T-helper 2 cell (primary cell): Measurements from ENCODE around the gene ARFGAP1.

Source experiments
- DNase-seq, 5 experiments: peaks; one replicate each; pipeline versions ENCODE4 v3.0.0 to v3.0.0-alpha.2; 2012 to 2022
- total RNA-seq, 2 donors: gene quantifications; one replicate each; lab custom pipeline; 2026; lab: John Stamatoyannopoulos, UW

The ARFGAP1 gene
- 100 to 123 reads per million in 2 donors for total RNA-seq

DNA sequence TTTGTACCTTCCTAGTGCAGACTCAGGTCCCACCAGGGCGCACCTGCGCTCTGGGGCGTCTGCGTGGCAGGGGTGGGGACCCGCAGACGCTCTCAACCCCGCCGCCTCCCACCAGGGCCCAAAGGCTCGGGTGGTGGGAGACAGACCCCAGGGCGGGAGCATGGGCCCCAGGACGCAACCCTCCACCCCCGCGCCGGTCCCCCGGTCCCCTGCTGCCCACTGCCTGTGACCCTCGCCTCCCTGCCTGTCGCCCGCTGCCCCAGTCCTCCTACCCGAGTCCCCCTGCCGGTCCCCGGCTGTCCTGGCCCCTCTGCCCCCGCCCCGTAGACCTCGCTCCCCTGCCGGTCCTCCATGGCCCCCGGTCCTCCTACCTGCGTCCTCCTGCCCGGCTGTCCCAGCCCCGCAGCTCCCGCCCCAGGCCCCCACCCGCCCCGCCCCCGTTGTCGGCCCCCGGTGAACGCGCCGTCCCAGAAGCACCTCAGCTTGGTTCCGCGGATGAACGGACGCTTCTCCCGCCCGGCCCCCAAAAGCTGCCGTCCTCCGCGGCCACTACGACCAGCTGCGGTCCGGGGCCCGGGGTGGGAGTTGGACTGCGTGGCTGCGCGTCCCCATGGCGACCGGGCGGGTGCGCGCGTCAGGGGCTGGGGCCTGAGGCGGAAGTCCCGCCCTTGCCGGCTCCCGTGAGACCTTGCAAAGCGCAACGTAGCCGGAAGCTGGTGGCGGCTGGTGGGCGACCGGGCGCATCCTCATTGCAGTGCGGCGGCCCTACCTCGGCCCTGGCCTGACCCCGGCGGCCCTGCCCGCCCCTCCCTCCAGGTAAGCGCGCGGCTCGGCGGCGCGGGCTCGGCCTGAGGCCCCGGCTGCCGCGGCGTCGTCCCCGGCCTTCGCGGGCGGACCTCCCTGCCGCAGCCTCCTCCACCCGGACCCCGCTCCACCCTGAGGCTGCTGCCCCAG, at the start of gene ARFGAP1:
ARFGAP1 (plus strand) TSS at position 709 of the 954 bp plus-strand sequence. CDS start 2,768 bp downstream, outside the sequence.
- peak; percentile 75 to 92 (median 85) for DNase-seq

DNA sequence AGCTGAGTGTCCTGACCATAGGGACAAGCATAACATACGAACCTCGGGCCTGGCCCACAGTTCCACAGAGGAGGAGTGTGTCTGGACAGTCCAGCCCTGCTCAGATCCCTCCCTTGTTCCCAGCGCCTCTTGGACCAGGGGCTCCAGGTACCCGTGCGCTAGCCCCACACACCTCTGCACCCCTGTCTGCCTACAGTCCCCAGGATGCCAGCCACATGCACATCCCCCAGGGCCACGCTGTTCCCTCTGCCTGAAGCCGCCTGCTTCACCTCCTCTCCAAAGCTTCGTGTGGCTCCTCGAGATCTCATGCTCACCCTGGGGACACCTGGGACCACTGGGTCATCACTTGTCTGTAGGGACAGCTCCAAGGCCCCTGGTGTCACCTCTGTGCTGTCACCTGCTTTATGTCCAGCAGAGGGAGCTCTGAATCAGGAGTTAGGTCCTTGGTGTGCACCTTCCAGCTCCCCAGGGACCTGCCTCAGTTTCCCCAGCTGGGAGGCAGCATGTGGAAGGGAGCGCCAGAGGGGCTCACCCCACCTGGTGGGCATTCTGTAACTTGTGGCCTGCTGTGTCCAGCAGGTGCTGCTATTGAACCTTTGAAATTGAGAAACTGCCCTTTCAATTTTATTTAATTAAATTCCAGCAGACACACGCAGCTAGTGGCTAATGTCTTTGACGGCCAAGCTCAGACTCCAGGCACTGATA, 49.3 kb upstream of the ARFGAP1 start:
- DNase-seq, result peak in 3 of 5 experiments; percentile 15 to 24 (median 22)

DNA sequence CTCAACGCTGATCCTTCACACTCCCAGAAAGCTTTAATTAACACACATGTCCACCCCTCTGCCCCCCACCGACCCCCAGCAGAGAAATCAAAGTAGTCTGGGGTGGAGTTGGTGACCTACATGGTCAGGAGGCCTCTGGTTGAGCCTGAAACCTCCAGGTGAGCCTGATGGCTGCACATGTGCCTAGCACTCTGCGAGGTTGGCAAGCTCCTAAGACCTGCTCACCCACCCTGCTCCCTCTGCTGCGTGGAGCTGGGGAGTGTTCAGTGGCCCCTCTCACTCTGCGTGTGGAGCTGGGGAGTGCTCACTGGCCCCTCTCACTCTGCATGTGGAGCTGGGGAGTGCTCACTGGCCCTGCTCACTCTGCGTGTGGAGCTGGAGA, 48.8 kb upstream of the ARFGAP1 start:
- no peak for DNase-seq

DNA sequence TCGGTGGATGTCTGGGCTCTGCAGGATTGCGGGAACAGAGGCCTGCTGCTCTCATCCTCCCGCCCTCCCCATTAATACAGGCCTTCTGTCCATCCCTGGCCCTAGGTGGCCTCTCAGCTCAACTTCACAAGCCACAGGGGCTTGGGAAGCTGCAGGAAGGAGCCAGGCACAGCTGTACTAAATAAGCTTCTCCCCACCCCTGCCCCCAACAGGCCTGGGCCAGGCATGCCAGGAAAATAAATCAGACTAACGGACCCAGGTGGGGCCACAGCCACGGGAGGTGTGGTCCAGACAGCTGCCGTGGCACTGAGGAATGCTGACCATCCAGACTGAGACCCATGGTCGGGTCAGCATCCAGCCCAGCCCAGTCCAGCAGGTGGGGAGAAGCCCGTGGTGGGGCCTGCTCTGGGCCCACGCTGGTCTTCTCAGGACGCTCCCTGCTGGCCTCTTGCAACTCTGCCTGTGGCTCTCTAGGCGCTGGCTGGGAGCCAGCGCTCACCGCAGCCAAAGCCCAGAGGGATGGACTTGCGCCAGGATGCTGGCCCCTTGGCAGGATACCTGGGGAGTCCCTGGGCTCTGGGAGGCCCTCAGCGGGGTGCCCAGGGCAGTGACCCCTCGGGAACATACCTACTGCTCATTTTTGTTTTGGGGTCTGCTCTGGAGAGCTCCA, 48.1 kb upstream of the ARFGAP1 start:
- no peak for DNase-seq

DNA sequence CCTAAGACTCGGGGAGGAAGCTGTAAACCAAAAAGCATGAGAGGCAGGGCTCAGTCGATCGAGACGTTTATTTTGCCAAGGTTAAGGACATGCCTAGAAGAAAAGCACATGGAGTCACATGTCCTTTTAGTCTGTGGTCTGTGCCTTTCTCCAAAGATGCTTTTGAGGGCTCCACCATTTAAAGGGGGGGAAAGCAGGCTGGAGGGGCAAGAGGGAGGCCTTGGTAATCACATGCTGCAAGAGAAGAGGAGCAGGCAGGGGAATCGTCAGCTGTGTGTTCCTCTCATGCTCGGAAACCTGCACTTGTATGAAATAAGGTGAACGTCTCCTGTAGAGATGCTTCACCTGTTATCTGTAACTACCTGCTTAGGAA, 47.5 kb upstream of the ARFGAP1 start:
- no peak for DNase-seq

DNA sequence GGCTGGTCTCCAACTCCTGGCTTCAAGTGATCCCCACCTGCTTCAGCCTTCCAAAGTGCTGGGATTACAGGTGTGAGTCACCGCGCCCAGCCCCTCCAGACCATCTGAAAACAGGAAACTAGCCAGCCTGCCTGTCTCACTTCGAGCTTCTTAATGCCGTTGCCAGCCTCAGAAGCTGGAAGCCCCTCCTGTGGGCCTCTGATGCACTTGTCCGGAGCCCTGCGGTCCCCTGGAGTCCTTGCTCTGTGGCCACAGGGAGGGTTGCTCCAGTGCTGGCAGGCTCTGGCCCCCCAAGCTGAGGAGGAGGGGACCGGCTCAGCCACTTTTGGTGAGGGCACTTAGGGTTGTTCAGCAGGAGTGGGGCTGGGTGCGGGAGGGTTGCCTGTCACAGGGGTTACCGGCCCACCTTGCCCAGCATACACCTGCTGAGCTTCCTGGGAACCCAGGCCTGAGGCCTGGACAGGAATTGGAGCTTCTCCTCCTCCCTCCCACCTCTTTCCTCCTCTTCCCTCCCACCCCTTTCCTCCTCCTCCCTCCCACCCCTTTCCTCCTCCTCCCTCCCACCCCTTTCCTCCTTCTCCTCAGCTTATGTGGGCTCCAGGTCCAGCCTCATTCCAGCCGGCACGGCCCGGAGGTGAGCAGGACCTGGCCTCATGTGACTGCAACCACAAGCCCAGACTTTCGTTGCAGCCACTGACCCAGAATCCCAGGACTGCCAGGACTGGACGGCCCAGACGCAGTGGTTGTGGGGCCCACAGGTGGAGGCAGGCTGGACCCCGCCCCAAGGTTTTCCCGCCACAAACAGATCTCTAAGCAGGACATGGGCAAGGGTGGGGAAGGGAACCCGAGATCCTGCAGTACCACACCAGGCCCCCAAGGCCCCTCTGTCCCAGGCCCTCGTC, 46.3 kb upstream of the ARFGAP1 start:
- no peak for DNase-seq

DNA sequence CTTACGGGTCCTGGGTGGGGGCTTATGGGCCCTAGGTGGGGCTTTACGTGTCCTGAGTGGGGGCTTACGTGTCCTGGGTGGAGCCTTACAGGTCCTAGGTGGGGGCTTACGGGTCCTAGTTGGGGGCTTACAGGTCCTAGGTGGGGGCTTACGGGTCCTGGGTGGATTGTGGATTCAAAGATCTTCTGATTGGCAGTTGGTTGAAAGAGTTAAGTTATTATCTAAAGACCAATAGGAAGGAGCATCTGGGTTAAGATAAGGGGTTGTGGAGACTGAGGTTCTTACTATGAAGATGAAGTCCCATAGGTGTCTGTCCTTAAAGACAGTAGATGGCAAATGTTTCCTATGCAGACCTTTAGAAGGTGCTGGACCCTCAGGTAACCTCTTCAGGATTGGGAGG, 45.4 kb upstream of the ARFGAP1 start:
- no peak for DNase-seq

DNA sequence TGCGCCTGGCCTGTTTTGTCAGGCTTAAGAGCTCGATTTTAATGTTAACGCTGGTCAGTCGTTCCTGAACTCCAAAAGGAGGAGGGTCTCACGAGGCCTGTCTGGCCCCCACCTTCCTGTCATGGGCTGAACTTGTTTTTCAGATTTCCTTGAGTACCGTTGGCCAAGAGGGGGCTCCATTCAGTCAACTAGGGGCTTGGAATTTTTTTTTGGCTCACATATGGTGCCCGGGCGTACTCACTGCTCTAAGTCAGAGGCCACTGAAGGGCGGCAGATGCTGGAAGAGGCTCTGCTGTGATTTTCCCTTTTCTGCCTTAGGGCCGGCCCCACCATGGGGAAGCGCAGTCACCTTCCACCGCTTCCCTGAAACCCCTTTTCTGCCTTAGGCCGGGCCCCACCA, 43.8 kb upstream of the ARFGAP1 start:
- no peak for DNase-seq

DNA sequence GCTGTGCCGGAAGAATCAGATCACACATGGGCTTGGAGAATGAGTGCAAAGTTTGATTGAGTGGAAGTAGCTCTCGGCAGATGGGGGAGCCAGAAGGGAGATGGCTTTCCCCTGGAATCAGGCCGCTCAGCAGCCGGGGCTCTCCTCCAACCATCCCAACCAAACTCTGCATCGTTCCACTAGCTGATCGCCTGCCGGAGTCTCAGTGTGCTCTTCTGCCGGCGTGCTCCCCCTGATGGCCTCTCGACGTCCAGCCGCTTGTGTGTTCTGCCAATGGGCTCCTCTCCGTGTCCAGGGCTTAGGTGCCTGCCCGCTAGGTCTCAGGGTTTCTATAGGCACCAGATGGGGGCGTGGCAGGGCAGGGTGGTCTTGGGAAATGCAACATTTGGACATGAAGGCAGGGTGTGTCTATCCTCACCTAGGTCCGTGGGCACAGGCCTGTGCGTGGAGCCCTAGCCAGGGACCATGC, 41.8 kb upstream of the ARFGAP1 start:
- no peak for DNase-seq

DNA sequence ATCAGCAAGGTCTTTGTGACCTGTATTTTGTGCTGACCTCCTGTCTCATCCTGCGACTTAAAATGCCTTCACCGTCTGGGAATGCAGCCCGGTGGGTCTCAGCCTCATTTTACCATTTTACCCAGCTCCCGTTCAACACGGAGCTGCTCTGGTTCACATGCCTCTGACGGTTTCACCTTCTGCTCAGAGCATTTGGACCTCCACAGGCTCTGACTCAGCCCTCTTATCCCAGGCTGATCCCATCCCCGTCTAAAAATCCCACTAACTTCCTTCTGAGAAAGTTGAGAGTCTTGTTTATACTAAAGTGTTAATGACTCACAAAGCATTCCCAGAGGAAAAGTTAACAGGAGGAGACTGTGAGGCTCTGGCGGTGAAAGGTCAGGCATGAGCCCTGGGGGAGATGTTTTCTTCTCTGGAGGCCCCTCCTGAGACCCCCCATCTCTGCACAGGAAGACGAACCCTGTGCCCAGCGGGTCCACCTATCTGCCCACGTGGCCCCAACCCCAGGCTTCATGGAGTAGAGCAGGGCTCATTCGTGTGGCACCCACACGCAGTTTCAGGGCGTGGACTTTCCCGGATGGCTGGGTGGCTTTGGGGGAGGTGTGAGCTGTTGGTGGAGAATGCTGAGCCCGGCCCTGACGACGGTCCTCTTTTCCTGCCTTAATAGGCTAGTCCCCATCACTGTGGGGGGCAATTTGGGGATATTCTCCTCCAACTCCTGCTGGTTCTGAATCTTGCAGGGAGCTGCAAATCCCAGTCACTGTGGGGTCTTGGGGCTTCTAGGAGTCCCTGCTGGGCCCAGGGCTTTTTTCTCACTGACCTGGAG, 40.2 kb upstream of the ARFGAP1 start:
- DNase-seq, result no peak

DNA sequence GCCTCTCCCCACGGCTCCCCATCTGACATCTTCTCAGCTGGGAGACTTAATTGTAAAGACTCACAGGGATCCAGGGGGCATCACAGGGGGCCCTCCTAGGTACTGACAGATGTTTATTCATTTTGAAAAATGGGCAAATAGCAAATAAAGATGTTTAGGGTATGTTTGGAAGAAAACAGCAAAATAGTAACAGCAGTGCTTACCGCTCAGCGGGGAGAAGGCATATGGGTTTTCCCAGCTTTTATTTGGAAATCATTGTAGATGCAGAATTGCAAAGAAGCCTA, 39.6 kb upstream of the ARFGAP1 start:
- DNase-seq, result no peak

DNA sequence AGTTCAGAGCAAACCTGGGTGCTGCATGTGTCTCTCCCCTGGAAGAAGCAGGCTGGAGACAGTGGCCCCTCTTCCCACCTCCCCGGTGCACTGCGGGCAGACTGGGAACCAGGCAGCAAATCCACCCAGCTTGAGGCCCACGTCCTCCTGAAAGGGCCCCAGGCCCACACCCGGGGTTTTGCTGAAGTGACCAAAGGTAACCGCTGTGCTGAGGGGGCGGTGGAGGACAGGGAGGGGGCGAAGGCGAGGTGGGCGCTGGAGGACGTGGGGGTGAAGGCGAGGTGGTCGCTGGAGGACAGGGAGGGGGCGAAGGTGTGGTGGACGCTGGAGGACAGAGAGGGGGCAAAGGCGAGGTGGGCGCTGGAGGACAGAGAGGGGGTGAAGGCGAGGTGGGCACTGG, 38.7 kb upstream of the ARFGAP1 start:
- DNase-seq, result no peak

DNA sequence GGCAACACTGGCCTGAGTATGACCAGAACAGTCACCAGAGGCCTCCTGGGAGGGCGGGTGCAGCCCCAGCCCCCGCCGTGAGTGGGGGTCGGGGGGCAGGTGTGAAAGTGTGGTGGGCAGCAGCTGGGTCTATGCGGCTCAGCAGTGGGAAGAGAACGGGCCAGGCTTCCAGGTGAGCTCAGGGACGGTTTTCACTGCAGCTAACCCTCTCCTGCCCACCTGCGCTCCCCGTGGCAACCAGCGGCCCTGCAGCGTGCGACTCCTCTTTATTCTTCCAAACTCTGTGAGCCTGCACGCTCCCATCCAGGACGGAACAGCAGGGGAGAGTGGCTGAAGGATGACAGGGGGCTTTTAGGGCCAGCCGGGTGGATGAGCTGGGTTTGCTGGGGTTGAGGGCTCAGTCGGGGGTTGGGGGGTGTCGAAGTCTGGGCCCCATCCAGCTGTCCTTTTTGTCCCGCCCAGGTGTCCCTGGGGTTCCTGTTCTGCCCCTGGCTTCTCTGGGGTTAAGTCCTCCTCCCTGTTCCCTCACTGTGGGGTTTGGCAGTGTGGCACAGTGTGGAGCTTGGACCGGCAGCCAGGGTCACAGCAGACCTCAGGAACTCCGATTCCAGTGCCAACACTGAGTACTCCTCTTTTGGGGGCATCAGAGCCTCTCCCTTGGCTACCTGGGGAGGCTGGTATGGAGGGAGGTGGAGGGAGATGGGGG, 37.8 kb upstream of the ARFGAP1 start:
- DNase-seq, result peak in 1 of 5 experiments; percentile 12

DNA sequence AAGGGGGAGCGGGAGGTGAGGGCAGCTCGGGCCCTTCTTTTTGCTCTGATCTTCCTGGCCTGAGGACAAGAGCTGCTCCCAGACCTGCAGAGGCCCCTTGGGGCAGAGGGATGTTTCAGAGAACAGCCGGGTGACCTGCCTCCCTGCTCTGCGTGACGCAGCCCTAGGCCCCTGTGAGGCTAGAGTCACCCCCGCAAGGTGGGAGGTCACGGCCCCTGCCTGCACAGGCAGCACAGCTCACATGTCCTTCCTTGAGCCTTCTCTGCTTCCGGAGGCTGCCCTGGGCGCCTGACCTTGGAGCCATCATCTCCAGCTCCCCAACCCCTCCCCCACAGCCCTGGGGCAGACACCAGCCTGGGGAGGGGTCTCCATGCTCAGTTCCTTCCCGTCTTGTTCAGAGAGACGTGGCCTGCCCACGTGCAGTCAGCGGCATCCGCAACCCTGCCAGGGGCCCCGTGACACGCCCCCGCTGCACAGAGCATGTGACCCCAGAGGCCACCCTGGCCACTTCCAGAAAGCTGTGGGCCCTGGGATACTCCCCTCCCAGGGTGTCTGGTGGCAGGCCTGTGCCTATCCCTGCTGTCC, 37.1 kb upstream of the ARFGAP1 start, which contains the start of gene BIRC7:
BIRC7 (plus strand) TSS at position 507 of the 585 bp plus-strand sequence. CDS start 192 bp downstream, outside the sequence.
- DNase-seq, result no peak

DNA sequence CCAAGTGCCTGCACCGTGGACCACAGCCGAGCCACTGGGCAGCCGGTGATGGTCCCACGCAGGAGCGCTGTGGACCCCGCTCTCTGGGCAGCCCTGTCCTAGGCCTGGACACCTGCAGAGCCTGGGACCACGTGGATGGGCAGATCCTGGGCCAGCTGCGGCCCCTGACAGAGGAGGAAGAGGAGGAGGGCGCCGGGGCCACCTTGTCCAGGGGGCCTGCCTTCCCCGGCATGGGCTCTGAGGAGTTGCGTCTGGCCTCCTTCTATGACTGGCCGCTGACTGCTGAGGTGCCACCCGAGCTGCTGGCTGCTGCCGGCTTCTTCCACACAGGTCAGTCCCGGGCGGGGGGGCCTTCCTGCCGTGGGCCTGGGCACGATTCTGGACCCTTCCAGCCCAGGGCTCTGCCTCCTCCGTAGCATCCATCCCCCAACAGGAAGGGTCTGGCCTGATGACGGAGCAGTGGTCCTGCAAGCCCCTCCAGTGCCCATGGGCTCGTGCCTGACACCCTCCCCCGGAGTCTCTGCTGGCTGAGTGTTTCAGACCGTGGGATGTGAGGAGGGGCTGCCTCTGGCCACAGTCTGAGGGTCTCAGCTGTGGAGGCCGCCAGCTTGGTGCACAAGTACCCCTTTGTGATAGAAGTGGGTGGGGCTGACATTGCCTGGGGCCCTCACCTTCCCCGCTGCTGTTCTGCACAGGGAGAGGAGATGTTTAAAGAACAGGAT, 36.3 kb upstream of the ARFGAP1 start:
- DNase-seq, result no peak

DNA sequence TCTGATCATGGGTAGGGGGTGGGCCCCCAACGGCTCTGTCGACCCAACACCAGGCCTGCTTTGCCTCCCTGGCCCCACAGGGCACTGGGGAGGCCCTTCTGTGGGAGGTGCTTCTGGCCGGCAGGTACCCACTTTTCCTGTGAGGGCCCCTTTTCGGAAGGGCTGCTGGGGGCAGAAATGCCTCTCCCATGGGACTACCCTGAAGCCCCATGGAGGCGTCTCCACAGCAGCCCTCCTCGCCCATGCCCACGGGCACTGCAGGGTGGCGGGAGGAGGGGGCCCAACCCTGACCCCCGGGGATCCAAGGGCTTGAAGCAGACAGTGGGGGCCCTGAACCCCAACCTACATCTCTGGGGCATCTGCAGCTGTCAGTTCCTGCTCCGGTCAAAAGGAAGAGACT, 34.6 kb upstream of the ARFGAP1 start:
- no peak for DNase-seq

DNA sequence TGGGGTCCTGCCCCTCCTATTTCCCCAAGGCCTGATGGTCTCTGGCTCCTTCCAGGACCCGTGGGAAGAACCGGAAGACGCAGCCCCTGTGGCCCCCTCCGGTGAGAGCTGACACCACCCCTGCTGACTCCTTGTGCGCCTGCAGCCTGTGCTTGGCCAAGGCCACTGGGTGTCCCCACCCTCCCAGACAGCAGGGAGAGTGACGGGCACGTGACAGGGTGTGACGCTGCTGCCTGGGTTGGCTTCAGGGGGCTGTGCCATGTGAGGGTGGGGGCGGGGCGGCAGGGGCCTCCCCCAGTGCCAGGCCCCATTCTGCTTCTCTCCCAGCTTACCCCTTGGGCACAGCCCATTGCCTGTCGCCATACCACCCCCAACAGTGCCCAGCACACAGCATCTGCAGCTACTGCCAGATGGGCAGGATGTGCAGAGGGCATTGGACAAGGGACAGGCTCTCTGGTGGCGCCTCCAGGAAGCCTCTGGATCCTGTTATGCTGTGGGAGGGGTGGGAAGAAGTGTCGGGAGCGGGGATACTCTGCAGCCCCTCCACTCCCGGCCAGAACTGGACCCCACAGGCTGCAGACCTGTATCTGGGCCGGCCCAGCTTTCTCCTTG, 34.0 kb upstream of the ARFGAP1 start:
- peak in 1 of 5 experiments; percentile 8 for DNase-seq

DNA sequence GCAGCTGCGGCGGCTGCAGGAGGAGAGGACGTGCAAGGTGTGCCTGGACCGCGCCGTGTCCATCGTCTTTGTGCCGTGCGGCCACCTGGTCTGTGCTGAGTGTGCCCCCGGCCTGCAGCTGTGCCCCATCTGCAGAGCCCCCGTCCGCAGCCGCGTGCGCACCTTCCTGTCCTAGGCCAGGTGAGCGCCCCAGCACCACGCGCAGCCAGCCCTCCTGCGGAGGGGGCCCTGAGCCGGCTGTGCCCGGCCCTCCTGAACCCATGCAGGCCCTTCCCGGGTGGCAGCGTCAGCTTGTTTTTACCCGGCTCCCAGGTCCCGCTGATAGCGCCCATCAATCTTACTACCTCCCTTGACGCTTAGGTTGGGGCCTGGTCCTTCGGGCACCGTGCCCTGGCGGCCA, 33.2 kb upstream of the ARFGAP1 start:
- DNase-seq, result no peak

DNA sequence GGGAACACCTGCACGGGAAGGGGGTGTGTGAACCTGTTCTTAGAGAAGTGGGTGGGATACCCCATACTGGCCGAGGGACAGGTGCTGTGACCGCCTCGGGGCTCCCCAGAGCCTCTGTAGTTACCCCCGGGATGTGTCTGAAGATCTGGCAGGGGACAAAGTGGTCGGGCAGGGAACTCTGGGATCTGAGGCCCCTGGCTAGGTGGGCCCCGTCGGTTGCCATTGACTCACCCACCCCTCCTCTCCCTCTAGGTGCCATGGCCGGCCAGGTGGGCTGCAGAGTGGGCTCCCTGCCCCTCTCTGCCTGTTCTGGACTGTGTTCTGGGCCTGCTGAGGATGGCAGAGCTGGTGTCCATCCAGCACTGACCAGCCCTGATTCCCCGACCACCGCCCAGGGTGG, 32.6 kb upstream of the ARFGAP1 start:
- no peak for DNase-seq
